Activated CD4-positive, alpha-beta T cell treated with anti-CD3 and anti-CD28 coated beads, Interleukin-2, amount 10 ng/mL, durations not matched to agents 24 days and 14 days (primary cell): Measurements from ENCODE around the gene CMTM6. TPM values are rescaled to one million over a fixed set of nuclear protein-coding genes. Genes with fewer than 3 reads are reported as not detected.

ENCODE experiments used
- DNase-seq: peaks from one replicate; pipeline ENCODE4 v3.0.0; 2022
- H3K27ac Mint-ChIP-seq: one replicate; pipeline ENCODE4 v1.8.0; 2022; ENCODE audit warnings: mild to moderate bottlenecking, mixed read lengths
- H3K27me3 Mint-ChIP-seq: one replicate; pipeline ENCODE4 v1.8.0; 2022; ENCODE audit warnings: mixed read lengths
- H3K36me3 Mint-ChIP-seq: one replicate; pipeline ENCODE4 v1.8.0; 2022; ENCODE audit warnings: low read depth, mild to moderate bottlenecking, mixed read lengths
- H3K4me1 Mint-ChIP-seq: one replicate; pipeline ENCODE4 v1.8.0; 2021; ENCODE audit warnings: mixed read lengths
- H3K4me3 Mint-ChIP-seq: one replicate; pipeline ENCODE4 v1.8.0; 2022; ENCODE audit warnings: mild to moderate bottlenecking, moderate library complexity, mixed read lengths
- H3K9me3 Mint-ChIP-seq: one replicate; pipeline ENCODE4 v1.8.0; 2021; ENCODE audit warnings: mixed read lengths
- intact Hi-C: fragments of 100-400 bp; cut with micrococcal nuclease; formaldehyde crosslinking; loops from one replicate; pipeline ENCODE4 v1.15.1; 2023
- total RNA-seq: library from RNA; stranded (reverse); gene quantifications from 2 replicates; pipeline ENCODE4 v1.2.3, GENCODE V29; 2022

CMTM6 gene
- total RNA-seq, 1 donor from 2014 or later, result 79.3 TPM

DNA sequence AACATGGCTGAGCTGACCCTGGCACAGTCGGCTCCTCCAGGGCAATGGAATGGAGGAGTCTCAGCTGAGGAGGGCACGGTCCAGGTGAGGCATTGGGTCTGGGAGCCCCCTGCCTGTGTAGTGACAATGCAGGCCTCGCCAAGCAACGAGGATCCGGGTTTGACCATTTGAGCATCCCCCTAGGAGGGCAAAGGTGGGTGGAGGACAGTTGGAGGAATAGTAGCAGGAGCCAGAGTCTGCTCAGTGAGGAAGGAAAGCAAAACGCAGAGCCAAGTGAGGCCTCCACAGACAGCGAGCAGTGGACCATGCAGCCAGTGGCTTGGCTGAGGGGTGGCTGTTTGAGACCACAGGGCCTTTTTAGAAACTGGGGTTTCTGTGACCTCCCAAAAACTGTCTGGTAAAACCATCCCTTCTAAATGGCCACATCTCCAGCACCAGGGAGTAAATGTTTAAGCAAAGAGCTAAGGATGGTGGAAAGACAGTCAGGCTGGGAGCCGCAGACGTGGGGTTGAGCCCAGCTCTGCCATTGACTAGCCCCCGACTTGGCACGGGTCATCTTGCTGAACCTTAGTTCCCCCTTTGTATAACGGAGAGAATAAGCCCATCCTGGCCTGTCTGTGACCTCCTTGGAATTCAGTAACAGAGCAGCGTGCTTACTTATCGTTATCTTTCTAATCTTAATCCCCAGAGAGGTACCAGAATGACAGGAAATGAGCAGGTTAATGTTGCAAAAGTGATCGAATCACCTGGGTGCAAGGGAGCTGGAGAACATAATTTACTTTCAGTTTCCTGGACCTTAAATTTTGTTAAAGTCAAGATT lies 46.8 kb downstream of the CMTM6 start:
- intact Hi-C loops, result loop anchor here (5.0 kb wide), 1 partner anchor 34 kb away; no protein-coding TSS in a partner anchor
- H3K36me3 Mint-ChIP-seq, result peaks cover 34% of the 10 kb centered on the region
- H3K4me1 Mint-ChIP-seq, result peaks cover 40% of the 10 kb centered on the region
- H3K27ac Mint-ChIP-seq, result peak overlapping the region; percentile 48
- H3K9me3 Mint-ChIP-seq, result no peaks in the 10 kb centered on the region
- peak overlapping the region; percentile 30 for H3K4me3 Mint-ChIP-seq
- DNase-seq, result peak; percentile 69
- H3K27me3 Mint-ChIP-seq, result no peaks in the 10 kb centered on the region

DNA sequence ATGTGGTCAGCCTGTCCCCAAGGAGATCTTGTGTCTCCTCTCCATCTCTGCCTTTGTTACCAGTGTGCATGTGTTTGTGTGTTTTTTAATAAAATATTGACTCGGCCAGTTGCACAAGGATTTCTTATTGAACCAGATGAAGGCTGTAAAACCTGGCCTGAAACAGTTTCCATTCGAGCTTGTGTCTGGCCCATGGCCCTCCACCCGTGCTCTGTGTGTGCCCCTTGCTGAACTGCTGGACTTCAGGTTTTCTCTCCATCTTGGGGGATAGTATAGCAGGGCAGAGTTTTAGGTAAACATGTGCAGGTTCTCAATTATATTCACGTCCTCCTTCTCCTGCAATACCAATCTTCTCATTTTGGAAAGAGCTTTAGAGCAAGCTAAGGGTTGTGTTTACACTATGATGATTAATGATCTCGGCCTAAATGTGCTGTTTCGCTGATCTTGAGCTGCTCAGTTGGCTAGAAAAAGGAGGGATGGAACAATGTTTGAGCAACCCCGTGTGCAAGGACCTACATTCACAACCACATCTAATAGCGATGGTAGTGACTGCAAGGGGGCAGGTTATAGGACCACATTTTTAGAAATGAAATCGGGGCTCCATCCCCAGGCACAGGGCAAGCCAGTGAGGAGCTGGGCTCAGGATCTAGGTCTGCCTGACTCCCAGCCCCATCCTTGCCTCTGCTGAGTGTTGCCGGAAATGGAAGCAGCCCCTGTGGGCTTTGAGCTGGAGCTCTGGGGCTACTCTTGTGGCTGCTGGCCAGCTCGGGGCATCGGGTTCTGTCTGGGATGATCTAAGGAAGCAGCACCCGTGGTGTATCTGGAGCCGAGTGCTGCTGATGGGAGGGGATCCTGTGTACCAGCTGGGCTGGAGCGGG lies 47.7 kb downstream of the CMTM6 start:
- DNase-seq, result no peak
- Mint-ChIP-seq H3K4me1 (peaks cover 35% of the 10 kb centered on the region), H3K4me3 (no peak overlapping the region), H3K27ac (peak overlapping the region; percentile 72), H3K36me3 (peaks cover 39% of the 10 kb centered on the region), H3K9me3 (no peaks in the 10 kb centered on the region), H3K27me3 (no peaks in the 10 kb centered on the region)
- intact Hi-C loops, result loop anchor here (5.0 kb wide), 1 partner anchor 33 kb away; no protein-coding TSS in a partner anchor

DNA sequence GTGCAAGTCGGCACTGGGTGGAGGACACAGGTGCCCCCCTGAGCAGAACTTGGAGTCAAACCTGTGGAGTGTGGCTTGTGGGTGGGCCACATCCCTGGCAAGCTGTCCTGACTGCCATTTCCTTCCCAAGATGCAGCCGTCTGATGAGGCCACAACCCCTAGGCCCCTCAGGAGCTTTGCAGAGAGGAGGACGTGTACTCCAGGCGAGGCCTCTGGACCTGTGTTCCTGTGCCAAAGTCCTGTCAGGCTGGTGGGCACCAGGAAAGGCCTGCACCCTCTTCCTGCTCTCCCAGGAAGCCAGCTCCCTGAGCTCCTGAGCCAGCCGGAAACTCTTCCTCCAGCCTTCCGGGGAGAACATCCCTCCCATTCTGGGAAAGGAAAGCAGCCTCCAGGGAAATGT lies 48.5 kb downstream of the CMTM6 start:
- Mint-ChIP-seq H3K4me3 (no peak overlapping the region), H3K27me3 (no peaks in the 10 kb centered on the region), H3K4me1 (peaks cover 34% of the 10 kb centered on the region), H3K27ac (no peak overlapping the region), H3K36me3 (peaks cover 42% of the 10 kb centered on the region), H3K9me3 (no peaks in the 10 kb centered on the region)
- intact Hi-C loops, result no loop called here
- DNase-seq, result no peak

DNA sequence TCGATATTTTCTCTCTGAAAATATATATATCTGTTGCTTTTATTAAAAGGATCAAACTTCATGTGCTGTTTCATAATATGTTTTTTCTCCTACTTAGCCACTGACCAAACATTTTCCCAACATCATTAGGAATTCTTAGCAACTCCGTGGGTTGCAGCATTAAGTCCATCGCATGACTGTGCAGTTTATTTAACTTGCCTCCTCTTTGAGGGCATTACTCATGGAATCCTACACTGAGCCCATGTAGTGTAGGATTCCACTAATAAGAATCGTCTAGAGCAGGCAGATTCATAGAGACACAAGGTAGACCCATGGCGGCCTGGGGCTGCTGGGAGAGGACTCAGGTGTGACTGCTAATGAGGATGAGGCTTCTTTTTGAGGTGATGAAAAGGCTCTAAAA lies 49.3 kb downstream of the CMTM6 start:
- DNase-seq, result no peak
- Mint-ChIP-seq H3K4me1 (peaks cover 34% of the 10 kb centered on the region), H3K27me3 (no peaks in the 10 kb centered on the region), H3K9me3 (no peaks in the 10 kb centered on the region), H3K36me3 (peaks cover 44% of the 10 kb centered on the region), H3K4me3 (no peak overlapping the region), H3K27ac (no peak overlapping the region)
- intact Hi-C loops, result no loop called here

DNA sequence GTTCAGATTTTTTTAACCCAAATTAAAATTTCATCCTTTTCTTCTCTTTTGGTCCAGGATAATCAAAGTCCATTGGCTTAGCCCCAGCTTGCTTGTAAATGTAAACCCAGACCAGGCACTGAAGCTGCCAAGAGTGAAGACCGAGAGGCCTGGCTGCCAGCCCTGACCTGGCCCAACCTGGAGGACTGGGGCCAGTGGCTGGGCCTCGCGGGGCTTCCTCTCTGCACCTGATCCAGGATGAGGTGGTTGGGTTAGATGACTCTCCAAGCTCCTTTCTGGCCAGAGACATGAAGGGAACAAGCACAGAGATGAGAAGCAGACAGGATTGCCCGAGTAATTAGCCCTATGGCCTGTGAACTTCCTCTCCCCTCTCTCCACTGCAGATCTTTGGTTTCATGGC lies 50.6 kb downstream of the CMTM6 start:
- H3K27ac Mint-ChIP-seq, result no peak overlapping the region
- H3K27me3 Mint-ChIP-seq, result no peaks in the 10 kb centered on the region
- intact Hi-C loops, result no loop called here
- DNase-seq, result no peak
- peaks cover 50% of the 10 kb centered on the region for H3K36me3 Mint-ChIP-seq
- H3K4me3 Mint-ChIP-seq, result no peak overlapping the region
- peaks cover 2% of the 10 kb centered on the region for H3K9me3 Mint-ChIP-seq
- peaks cover 31% of the 10 kb centered on the region for H3K4me1 Mint-ChIP-seq

DNA sequence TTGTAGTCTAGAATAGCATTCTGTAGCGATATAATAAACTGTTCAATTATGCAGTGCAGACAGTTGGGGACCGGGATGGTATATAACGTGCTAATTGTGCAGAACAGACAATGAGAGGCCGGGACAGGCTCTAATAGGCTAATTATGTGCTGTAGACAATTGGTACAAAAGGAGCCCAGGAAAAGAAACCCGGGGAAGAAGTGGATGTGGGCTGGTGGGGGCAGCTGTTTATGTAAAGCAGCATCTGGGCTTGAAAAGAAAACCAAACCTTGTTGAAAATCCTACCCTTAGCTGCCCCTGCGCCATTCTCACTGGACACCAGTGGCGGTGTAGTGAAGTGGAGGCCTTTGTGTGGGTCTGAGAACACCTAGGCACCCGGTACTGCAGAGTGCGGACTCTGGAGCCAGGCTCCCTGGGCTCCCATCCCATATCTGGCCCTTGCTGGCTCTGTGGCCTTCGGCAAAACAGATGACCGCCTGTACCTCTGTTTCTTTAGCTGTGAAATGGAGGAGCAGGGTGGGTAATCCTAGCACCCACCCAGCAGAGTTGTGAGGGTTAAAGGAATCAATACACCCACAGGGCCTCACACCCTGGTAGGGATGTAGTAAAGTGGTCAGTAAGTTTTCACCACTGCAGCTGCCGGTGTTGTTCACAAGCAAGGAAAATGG lies 51.5 kb downstream of the CMTM6 start:
- H3K27me3 Mint-ChIP-seq, result no peaks in the 10 kb centered on the region
- H3K27ac Mint-ChIP-seq, result no peak overlapping the region
- H3K36me3 Mint-ChIP-seq, result peaks cover 59% of the 10 kb centered on the region
- H3K4me1 Mint-ChIP-seq, result peaks cover 30% of the 10 kb centered on the region
- peaks cover 4% of the 10 kb centered on the region for H3K9me3 Mint-ChIP-seq
- H3K4me3 Mint-ChIP-seq, result no peak overlapping the region
- no peak for DNase-seq
- intact Hi-C loops, result no loop called here

DNA sequence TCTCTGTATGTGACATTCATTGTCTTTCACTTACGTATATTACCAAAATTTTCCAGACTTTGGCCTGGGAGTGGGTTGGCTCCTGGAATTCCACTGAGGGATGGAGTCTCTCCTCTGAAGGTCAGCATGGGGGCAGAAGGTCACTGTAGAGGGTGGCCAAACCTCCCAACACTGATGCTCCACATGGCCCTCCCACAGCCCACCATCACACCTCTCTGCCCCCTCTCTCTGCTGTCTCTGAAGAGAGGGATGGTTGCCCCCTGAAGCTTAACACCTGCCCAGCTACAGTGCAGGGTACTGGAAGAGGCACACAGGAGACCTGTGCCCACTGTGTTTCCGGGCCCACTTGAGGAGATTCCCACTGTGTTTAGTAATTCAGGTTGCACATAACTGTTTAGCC lies 52.2 kb downstream of the CMTM6 start:
- Mint-ChIP-seq H3K4me3 (no peak overlapping the region), H3K36me3 (peaks cover 62% of the 10 kb centered on the region), H3K27ac (peak overlapping the region; percentile 9), H3K27me3 (no peaks in the 10 kb centered on the region), H3K4me1 (peaks cover 24% of the 10 kb centered on the region), H3K9me3 (peaks cover 4% of the 10 kb centered on the region)
- intact Hi-C loops, result no loop called here
- DNase-seq, result no peak

DNA sequence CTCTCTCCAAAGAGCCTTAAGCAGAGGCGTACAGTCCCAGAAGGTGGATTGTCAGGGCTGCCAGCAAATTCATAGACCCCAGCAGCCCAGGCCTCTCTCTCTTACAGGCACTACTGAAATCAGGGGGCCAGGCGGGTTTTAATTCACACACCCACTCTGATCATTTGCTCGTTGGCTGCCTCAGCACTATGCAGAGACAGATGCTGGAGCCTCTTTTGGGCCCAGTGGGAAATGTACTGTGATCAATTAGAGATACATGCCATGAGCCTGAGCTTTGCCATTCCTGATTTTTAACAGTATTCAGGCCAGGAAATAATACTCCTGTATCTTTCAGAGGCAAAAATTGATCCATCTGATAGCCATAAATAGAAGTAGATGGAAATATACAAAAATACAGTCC lies 53.0 kb downstream of the CMTM6 start:
- DNase-seq, result no peak
- intact Hi-C loops, result no loop called here
- Mint-ChIP-seq H3K4me1 (peaks cover 19% of the 10 kb centered on the region), H3K9me3 (peaks cover 9% of the 10 kb centered on the region), H3K27ac (no peak overlapping the region), H3K27me3 (no peaks in the 10 kb centered on the region), H3K4me3 (no peak overlapping the region), H3K36me3 (peaks cover 62% of the 10 kb centered on the region)

DNA sequence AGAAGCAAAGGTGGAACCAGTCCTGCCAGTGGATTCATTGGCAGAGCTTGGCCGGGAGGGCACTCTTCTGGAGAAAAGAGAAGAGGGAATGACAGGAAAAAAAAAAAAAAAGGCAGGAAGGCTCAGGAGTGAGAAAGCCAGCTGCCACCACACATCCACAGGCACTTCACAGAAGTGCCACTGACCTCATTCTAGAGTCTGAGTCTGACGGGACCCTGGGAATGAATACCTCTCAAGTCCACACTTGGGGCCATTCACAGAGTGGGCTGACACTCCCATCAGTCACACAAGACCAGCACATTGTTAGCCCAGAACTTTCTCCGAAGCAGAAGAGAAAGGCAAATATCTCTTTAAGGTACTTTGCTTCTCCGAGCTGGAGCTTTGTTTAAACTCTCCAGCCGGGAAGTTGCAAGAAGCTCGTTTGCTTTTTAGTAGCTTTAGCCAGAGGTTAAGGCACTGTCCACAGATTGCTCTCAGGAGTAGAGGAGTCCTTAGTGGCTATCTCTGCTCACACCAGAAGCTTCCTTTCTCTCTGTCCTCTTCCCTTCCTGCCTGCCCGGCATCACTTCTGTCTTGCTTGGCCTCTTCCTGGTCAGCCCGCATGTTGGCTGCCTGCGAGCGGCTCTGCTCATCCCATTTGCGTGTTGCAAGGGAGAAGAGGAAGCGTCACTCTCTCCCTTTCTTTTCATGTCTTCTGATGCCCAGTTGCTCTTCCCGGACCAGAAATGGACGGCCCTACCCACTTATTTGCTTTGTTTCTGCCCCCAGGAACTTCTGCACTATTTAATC lies 53.8 kb downstream of the CMTM6 start:
- DNase-seq, result no peak
- no peak overlapping the region for H3K4me3 Mint-ChIP-seq
- peaks cover 21% of the 10 kb centered on the region for H3K4me1 Mint-ChIP-seq
- H3K36me3 Mint-ChIP-seq, result peaks cover 58% of the 10 kb centered on the region
- peaks cover 9% of the 10 kb centered on the region for H3K9me3 Mint-ChIP-seq
- intact Hi-C loops, result no loop called here
- H3K27ac Mint-ChIP-seq, result no peak overlapping the region
- no peaks in the 10 kb centered on the region for H3K27me3 Mint-ChIP-seq

DNA sequence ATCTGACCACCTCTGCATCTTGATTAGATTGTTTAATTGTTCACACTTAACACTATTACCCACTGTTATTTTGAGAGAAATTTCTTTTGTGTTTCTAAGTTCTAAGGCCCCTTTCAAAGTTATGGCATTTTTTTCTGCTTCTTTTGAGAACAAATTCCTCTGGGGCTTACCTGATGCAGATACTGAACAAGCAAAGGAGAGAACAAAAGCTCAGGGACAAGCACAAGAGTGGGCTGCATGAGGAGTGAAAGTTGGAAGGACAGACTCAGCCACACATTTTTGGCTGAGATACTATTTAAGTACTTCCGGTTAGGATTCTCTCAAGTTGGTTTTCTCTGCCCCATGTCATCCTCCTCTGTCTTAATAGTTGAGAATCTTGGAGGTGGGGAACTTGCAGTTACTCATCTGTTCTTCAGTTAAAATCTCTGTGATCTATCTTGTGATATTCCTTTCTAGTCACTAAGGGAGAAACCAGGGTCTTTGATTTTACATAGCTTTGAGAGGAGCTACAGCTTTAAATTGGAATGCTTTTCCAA lies 54.7 kb downstream of the CMTM6 start:
- peaks cover 56% of the 10 kb centered on the region for H3K36me3 Mint-ChIP-seq
- intact Hi-C loops, result no loop called here
- H3K4me3 Mint-ChIP-seq, result no peak overlapping the region
- H3K9me3 Mint-ChIP-seq, result peaks cover 12% of the 10 kb centered on the region
- no peaks in the 10 kb centered on the region for H3K27me3 Mint-ChIP-seq
- H3K27ac Mint-ChIP-seq, result peak overlapping the region; percentile 1
- peaks cover 27% of the 10 kb centered on the region for H3K4me1 Mint-ChIP-seq
- no peak for DNase-seq

DNA sequence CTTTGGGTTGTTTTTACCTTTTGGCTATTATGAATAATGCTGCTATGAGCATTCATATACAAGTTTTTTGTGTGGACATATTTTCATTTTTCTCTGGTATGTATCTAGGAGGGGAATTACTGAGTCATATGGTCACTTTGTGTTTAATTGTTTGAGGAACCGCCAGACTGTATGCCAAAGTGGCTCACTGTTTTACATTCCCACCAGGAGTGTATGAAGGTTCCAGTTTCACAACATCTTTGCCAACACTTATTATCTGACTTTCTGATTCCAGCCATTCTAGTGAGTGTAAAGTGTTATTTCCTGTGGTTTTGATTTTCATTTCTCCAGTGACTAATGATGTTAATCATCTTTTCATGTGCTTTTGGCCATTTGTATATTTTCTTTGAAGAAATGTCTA lies 59.2 kb downstream of the CMTM6 start:
- Mint-ChIP-seq H3K36me3 (peaks cover 54% of the 10 kb centered on the region), H3K9me3 (peaks cover 12% of the 10 kb centered on the region), H3K4me1 (peaks cover 49% of the 10 kb centered on the region), H3K27me3 (no peaks in the 10 kb centered on the region), H3K27ac (peak overlapping the region; percentile 31), H3K4me3 (no peak overlapping the region)
- DNase-seq, result no peak
- intact Hi-C loops, result loop anchor here (1.0 kb wide), 1 partner anchor 17 kb away; no protein-coding TSS in a partner anchor

DNA sequence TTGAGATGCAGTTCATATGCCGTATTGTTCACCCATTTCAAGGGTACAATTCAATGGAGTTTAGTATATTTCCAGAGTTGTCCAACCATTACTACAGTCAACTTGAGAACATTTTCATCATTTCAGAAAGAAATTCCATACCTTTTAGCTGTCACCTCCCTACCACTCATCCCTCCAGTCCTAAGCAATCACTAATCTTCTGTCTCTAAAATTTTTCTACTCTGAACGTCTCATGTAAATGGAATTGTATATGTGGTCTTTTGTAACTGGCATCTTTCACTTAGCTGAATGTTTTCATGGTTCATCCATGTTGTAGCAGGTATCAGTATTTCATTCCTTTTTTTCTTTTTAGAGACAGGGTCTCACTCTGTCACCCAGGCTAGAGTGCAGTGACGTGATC lies 59.9 kb downstream of the CMTM6 start:
- DNase-seq, result no peak
- intact Hi-C loops, result loop anchor here (1.0 kb wide), 1 partner anchor 18 kb away; no protein-coding TSS in a partner anchor
- H3K4me3 Mint-ChIP-seq, result no peak overlapping the region
- no peak overlapping the region for H3K27ac Mint-ChIP-seq
- H3K36me3 Mint-ChIP-seq, result peaks cover 48% of the 10 kb centered on the region
- no peaks in the 10 kb centered on the region for H3K27me3 Mint-ChIP-seq
- H3K9me3 Mint-ChIP-seq, result peaks cover 12% of the 10 kb centered on the region
- H3K4me1 Mint-ChIP-seq, result peaks cover 53% of the 10 kb centered on the region
